H1 (cell line): ENCODE data around the gene FAM53A. TPM values are rescaled to one million over a fixed set of nuclear protein-coding genes. Genes with fewer than 3 reads are reported as not detected.

ENCODE experiments used
- CTCF ChIA-PET: fragments of 300-600 bp; sonication (Branson Sonifier 250); formaldehyde crosslinking; loops from one replicate; lab custom pipeline; 2021; ENCODE audit not compliant: partially characterized antibody; lab: Charles Lee
- POLR2A ChIA-PET: fragments of 300-600 bp; sonication (Branson Sonifier 250); formaldehyde crosslinking; loops from one replicate; lab custom pipeline; 2021; ENCODE audit warnings: inconsistent platforms; ENCODE audit not compliant: partially characterized antibody; lab: Charles Lee
- DNase-seq, 2 experiments: peaks; one replicate each; pipeline versions ENCODE4 v3.0.0 to v3.0.0-alpha.2; 2010 to 2022; ENCODE audit warnings: low spot score in 2 of 2, low read depth in 1 of 2, mixed read lengths in 1 of 2
- FAIRE-seq: peaks from 2 replicates; lab custom pipeline; 2011; peaks lifted over from hg19 to GRCh38; lab: Jason Lieb, UNC
- H2AFZ ChIP-seq: 2 replicates; pipeline ENCODE4 v1.8.1; 2012; ENCODE audit warnings: low read length, inconsistent platforms
- H2AK5ac ChIP-seq: 2 replicates; pipeline ENCODE4 v1.6.1; 2013; ENCODE audit warnings: low read depth, low read length
- H2BK120ac ChIP-seq: replicated peaks from 2 replicates; pipeline ENCODE3; 2013; ENCODE audit warnings: low read depth, low read length, inconsistent platforms
- H2BK12ac ChIP-seq: 2 replicates; pipeline ENCODE4 v1.6.1; 2013; ENCODE audit warnings: low read depth, low read length
- H2BK15ac ChIP-seq: 2 replicates; pipeline ENCODE4 v1.6.1; 2013; ENCODE audit warnings: low read length
- H2BK20ac ChIP-seq: 2 replicates; pipeline ENCODE4 v1.6.1; 2013; ENCODE audit warnings: low read length
- H2BK5ac ChIP-seq: 2 replicates; pipeline ENCODE4 v1.6.1; 2013; ENCODE audit warnings: low read depth, low read length
- H3K14ac ChIP-seq: 2 replicates; pipeline ENCODE4 v1.6.1; 2013; ENCODE audit warnings: inconsistent platforms; ENCODE audit not compliant: insufficient read length
- H3K18ac ChIP-seq: 2 replicates; pipeline ENCODE4 v1.6.1; 2013; ENCODE audit warnings: low read length; ENCODE audit errors: extremely low read depth
- H3K23ac ChIP-seq: 2 replicates; pipeline ENCODE4 v1.6.1; 2013; ENCODE audit warnings: inconsistent platforms; ENCODE audit not compliant: insufficient read length
- H3K23me2 ChIP-seq: 2 replicates; pipeline ENCODE4 v1.6.1; 2013; ENCODE audit warnings: low read depth, low read length
- H3K27ac ChIP-seq: 2 replicates; pipeline ENCODE4 v1.6.1; 2011; ENCODE audit warnings: low read depth, low read length, inconsistent platforms
- H3K27me3 ChIP-seq, 4 experiments: replicated peaks in 1 of 4; 1 replicate in 1 of 4; 2 replicates in 3 of 4; pipeline versions ENCODE4 v1.6.1 to v1.8.1; 2011 to 2013; ENCODE audit warnings: low read length in 3 of 4, mild to moderate bottlenecking in 3 of 4, inconsistent platforms in 2 of 4, mixed read lengths in 2 of 4, moderate library complexity in 1 of 4; ENCODE audit not compliant: control insufficient read depth in 3 of 4, insufficient read depth in 3 of 4; ENCODE audit errors: extremely low read depth in 1 of 4
- H3K36me3 ChIP-seq, 4 experiments: 2 replicates each; pipeline versions ENCODE4 v1.6.1 to v1.8.1; 2011 to 2013; ENCODE audit warnings: mild to moderate bottlenecking in 4 of 4, low read length in 3 of 4, moderate library complexity in 2 of 4, control low read depth in 1 of 4, inconsistent platforms in 1 of 4; ENCODE audit not compliant: insufficient read depth in 4 of 4, control insufficient read depth in 2 of 4
- H3K4ac ChIP-seq: replicated peaks from 2 replicates; pipeline ENCODE3; 2013; ENCODE audit warnings: low read length, low read depth, mixed read lengths, inconsistent platforms; ENCODE audit not compliant: insufficient read length
- H3K4me1 ChIP-seq, 4 experiments: replicated peaks in 1 of 4; 1 replicate in 1 of 4; 2 replicates in 3 of 4; pipeline versions ENCODE4 v1.6.1 to v1.8.1; 2011 to 2013; ENCODE audit warnings: low read length in 3 of 4, inconsistent platforms in 2 of 4, mixed read lengths in 1 of 4; ENCODE audit not compliant: insufficient read depth in 4 of 4, control insufficient read depth in 3 of 4
- H3K4me2 ChIP-seq, 2 experiments: 2 replicates each; pipeline versions ENCODE4 v1.6.1 to v1.8.1; 2011 to 2013; ENCODE audit warnings: low read depth in 2 of 2, low read length in 2 of 2, control low read depth in 1 of 2, inconsistent platforms in 1 of 2, mild to moderate bottlenecking in 1 of 2; ENCODE audit not compliant: insufficient read depth in 1 of 2
- H3K4me3 ChIP-seq, 4 experiments: fragments of 200-600, 300-600 bp in 1 of 4; sonication (generic), shearing (Covaris generic), sonication (Bioruptor Twin) in 1 of 4; 2 replicates each; pipeline versions ENCODE4 v1.5.1 to v1.8.1; 2011 to 2016; ENCODE audit warnings: low read length in 4 of 4, low read depth in 3 of 4, control low read depth in 2 of 4, inconsistent platforms in 2 of 4, mild to moderate bottlenecking in 2 of 4, mixed read lengths in 1 of 4, moderate library complexity in 1 of 4; ENCODE audit not compliant: insufficient read depth in 2 of 4; ENCODE audit errors: extremely low read depth in 1 of 4
- H3K56ac ChIP-seq: replicated peaks from 2 replicates; pipeline ENCODE3; 2013; ENCODE audit warnings: low read depth, mild to moderate bottlenecking, mixed read lengths, low read length, inconsistent platforms; ENCODE audit not compliant: insufficient read length
- H3K79me1 ChIP-seq: 2 replicates; pipeline ENCODE4 v1.6.1; 2013; ENCODE audit warnings: low read depth, low read length, control low read depth
- H3K79me2 ChIP-seq, 2 experiments: 2 replicates each; pipeline versions ENCODE4 v1.6.1 to v1.8.1; 2012 to 2013; ENCODE audit warnings: low read length in 2 of 2, mild to moderate bottlenecking in 2 of 2, inconsistent platforms in 1 of 2; ENCODE audit not compliant: insufficient read depth in 2 of 2, control insufficient read depth in 1 of 2
- H3K9ac ChIP-seq, 4 experiments: replicated peaks in 1 of 4; 1 replicate in 1 of 4; 2 replicates in 3 of 4; pipeline versions ENCODE4 v1.6.1 to v1.8.1; 2011 to 2013; ENCODE audit warnings: low read depth in 3 of 4, low read length in 3 of 4, control low read depth in 2 of 4, mild to moderate bottlenecking in 2 of 4, moderate library complexity in 2 of 4, inconsistent platforms in 1 of 4; ENCODE audit errors: extremely low read depth in 1 of 4
- H3K9me3 ChIP-seq, 2 experiments: 2 replicates each; pipeline versions ENCODE4 v1.6.1 to v1.8.1; 2012 to 2013; ENCODE audit warnings: mild to moderate bottlenecking in 2 of 2, moderate library complexity in 2 of 2, control low read depth in 1 of 2, inconsistent platforms in 1 of 2, low read depth in 1 of 2, low read length in 1 of 2, mixed read lengths in 1 of 2; ENCODE audit not compliant: insufficient read depth in 2 of 2
- H4K20me1 ChIP-seq, 2 experiments: replicated peaks in 1 of 2; 2 replicates each; pipeline versions ENCODE3 to v1.8.1; 2011 to 2013; ENCODE audit warnings: inconsistent platforms in 2 of 2, low read length in 2 of 2, mild to moderate bottlenecking in 1 of 2; ENCODE audit not compliant: insufficient read depth in 2 of 2, control insufficient read depth in 1 of 2
- H4K5ac ChIP-seq: 2 replicates; pipeline ENCODE4 v1.6.1; 2013; ENCODE audit warnings: low read length, low read depth, mixed read lengths, inconsistent platforms; ENCODE audit not compliant: insufficient read length
- H4K8ac ChIP-seq: 2 replicates; pipeline ENCODE4 v1.8.0; 2013; ENCODE audit warnings: mild to moderate bottlenecking, moderate library complexity, low read length, inconsistent platforms; ENCODE audit not compliant: insufficient read depth; ENCODE audit errors: extremely low read depth
- H4K91ac ChIP-seq: replicated peaks from 2 replicates; pipeline ENCODE3; 2013; ENCODE audit warnings: low read length, mixed read lengths, inconsistent platforms; ENCODE audit not compliant: insufficient read length
- ATF3 ChIP-seq: IDR thresholded peaks from 2 replicates; pipeline ENCODE4 v1.6.1; 2011; ENCODE audit warnings: low read depth, mild to moderate bottlenecking, low read length; ENCODE audit not compliant: insufficient read depth
- BACH1 ChIP-seq: IDR thresholded peaks from 2 replicates; pipeline ENCODE4 v1.6.1; 2012; ENCODE audit warnings: low read length, improper control_type of control experiment
- CTBP2 ChIP-seq: IDR thresholded peaks from 2 replicates; pipeline ENCODE4 v1.7.0; 2011; ENCODE audit warnings: borderline replicate concordance, mild to moderate bottlenecking, moderate library complexity, mixed read lengths, low read length; ENCODE audit not compliant: insufficient read depth, insufficient read length
- JUN ChIP-seq: IDR thresholded peaks from 2 replicates; pipeline ENCODE4 v1.6.1; 2011; ENCODE audit warnings: low read depth, mild to moderate bottlenecking, improper control_type of control experiment, low read length
- KDM4A ChIP-seq: IDR thresholded peaks from one replicate; pipeline ENCODE4 v1.7.1; 2012; ENCODE audit warnings: low read depth, mild to moderate bottlenecking, moderate library complexity, low read length, inconsistent platforms; ENCODE audit not compliant: severe bottlenecking
- MAFK ChIP-seq: IDR thresholded peaks from 2 replicates; pipeline ENCODE4 v1.6.1; 2012; ENCODE audit warnings: low read depth, mild to moderate bottlenecking, improper control_type of control experiment, low read length
- RBBP5 ChIP-seq: IDR thresholded peaks from 2 replicates; pipeline ENCODE4 v1.7.1; 2012; ENCODE audit warnings: low read depth, mild to moderate bottlenecking, inconsistent platforms, low read length, moderate library complexity, borderline replicate concordance
- TEAD4 ChIP-seq: IDR thresholded peaks from 2 replicates; pipeline ENCODE4 v1.6.1; 2012; ENCODE audit warnings: low read depth, low read length, inconsistent platforms, mixed read lengths
- ZNF274 ChIP-seq: IDR thresholded peaks from 2 replicates; pipeline ENCODE4 v1.7.0; 2012; ENCODE audit warnings: low read length, borderline replicate concordance; ENCODE audit errors: extremely low read depth
- WGBS, 2 experiments: shearing (Covaris generic) in 1 of 2; methylation state at CpG; one replicate each; pipeline versions ENCODE4 v1.1.6 to v1.1.7; 2013 to 2015; ENCODE audit warnings: low lambda C conversion rate in 2 of 2, mixed read lengths in 2 of 2, inconsistent platforms in 1 of 2, low coverage in 1 of 2, missing lambda C conversion rate in 1 of 2; ENCODE audit not compliant: insufficient replicate concordance in 2 of 2, insufficient coverage in 1 of 2, insufficient read length in 1 of 2; ENCODE audit errors: extremely low coverage in 1 of 2, missing lambda C conversion rate in 1 of 2; 5-methylcytosine and 5-hydroxymethylcytosine counted together
- polyA plus RNA-seq, 7 experiments: library from polyadenylated mRNA; depleted of rRNA in 3 of 7; stranded (reverse) in 5 of 7; unstranded in 2 of 7; fragments of >200 nt in 5 of 7; fragments of 200-250 nt in 2 of 7; gene quantifications; 1 replicate in 5 of 7; 2 replicates in 1 of 7; 4 replicates in 1 of 7; pipeline versions ENCODE4 v1.2.1 to v1.2.3, GENCODE V29; 2011 to 2013; ENCODE audit warnings: missing spikeins in 2 of 7, mixed read lengths in 2 of 7
- total RNA-seq: library from RNA; stranded (reverse); fragmentation: NEBNext Ultra II Directional; extraction: Animal tissue kit (Norgen Biotek cat#: 25700); gene quantifications from 2 replicates; pipeline ENCODE4 v1.2.1, GENCODE V29; 2021

The FAM53A gene
- total and polyA plus RNA-seq, 2 of the 8 experiments (the other 6 are each of a cell fraction or from before 2014, with no cell fraction given) = 1.9 to 2.0 TPM

- ChIA-PET CTCF (interaction anchor here (0.9 to 18.6 kb wide), 6 partner anchors 8 to 77 kb away, joined by 3 to 326 read pairs (median 14); no protein-coding TSS in a partner anchor), POLR2A (interaction anchor here (0.9 to 2.4 kb wide), 4 partner anchors 9 to 45 kb away, joined by 3 to 9 read pairs (median 4); no protein-coding TSS in a partner anchor)
- Histone ChIP-seq H3K9ac (no peak overlapping the region), H3K14ac (no peak overlapping the region), H3K23ac (no peak overlapping the region), H4K8ac (no peak overlapping the region), H2BK15ac (no peak overlapping the region), H2BK20ac (no peak overlapping the region), H3K18ac (no peak overlapping the region), H3K4ac (no peak overlapping the region), H2AK5ac (no peak overlapping the region), H3K4me2 (no peak overlapping the region), H3K9me3 (no peaks in the 10 kb centered on the region), H4K91ac (no peak overlapping the region), H2AFZ (no peak overlapping the region), H3K79me1 (peaks cover 11% of the 10 kb centered on the region; the same call in 1 of the 2 replicates), H3K4me3 (no peak overlapping the region), H2BK120ac (no peak overlapping the region), H3K36me3 (peaks cover 58 to 90% (median 79%) of the 10 kb centered on the region in 4 experiments), H3K27me3 (no peaks in the 10 kb centered on the region), H4K5ac (no peak overlapping the region), H3K56ac (no peak overlapping the region), H2BK12ac (no peak overlapping the region), H4K20me1 (peaks cover 20 to 22% of the 10 kb centered on the region in 2 experiments), H3K27ac (no peak overlapping the region), H3K79me2 (peaks cover 0 to 12% of the 10 kb centered on the region in 2 experiments; a peak in 2 of 4 replicates), H2BK5ac (no peak overlapping the region), H3K23me2 (no peaks in the 10 kb centered on the region), H3K4me1 (no peaks in the 10 kb centered on the region)
- FAIRE-seq (no peak), DNase-seq (no peak)
- 93% methylated on average over 10 of the region's 10 CpGs; no CpG with 5 or more reads in 1 of the 2 experiments for WGBS, 2 experiments
- TF ChIP-seq CTBP2 (no peak), JUN (no peak), KDM4A (no peak), TEAD4 (no peak), MAFK (no peak), ATF3 (no peak), BACH1 (no peak), ZNF274 (no peak), RBBP5 (no peak)
Measured at GRCh38 chr4:1732911-1733310, 48.8 kb upstream of the FAM53A start.
